K562 (cell line): ENCODE measurements around the gene KCTD4. TPM values are rescaled to one million over a fixed set of nuclear protein-coding genes. Genes with fewer than 3 reads are reported as not detected.

ENCODE experiments used
- CCNT2 ChIP-seq: IDR thresholded peaks from 2 replicates; pipeline ENCODE4 v1.6.1; 2011; ENCODE audit warnings: borderline replicate concordance, low read depth, mild to moderate bottlenecking, moderate library complexity, mixed read lengths, low read length; ENCODE audit not compliant: insufficient read length; ENCODE audit errors: extremely low read depth
- CREB1 ChIP-seq, 2 experiments: sonication (generic) in 1 of 2; formaldehyde crosslinking in 1 of 2; IDR thresholded peaks; 2 replicates each; pipeline versions ENCODE4 v1.6.1 to v1.8.0; 2012 to 2022; ENCODE audit warnings: inconsistent platforms in 1 of 2, mild to moderate bottlenecking in 1 of 2, missing genetic modification reagents in 1 of 2, moderate library complexity in 1 of 2
- EP400 ChIP-seq: fragments of 450-650 bp; IDR thresholded peaks from 2 replicates; pipeline ENCODE4 v1.6.1; 2017; ENCODE audit warnings: antibody characterized with exemption, mild to moderate bottlenecking, moderate library complexity
- MITF ChIP-seq: IDR thresholded peaks from 2 replicates; pipeline ENCODE4 v1.6.1; 2014; ENCODE audit warnings: antibody characterized with exemption
- POLR2AphosphoS2 ChIP-seq: IDR thresholded peaks from 2 replicates; pipeline ENCODE4 v1.6.1; 2012; ENCODE audit warnings: low read length, improper control_type of control experiment
- PYGO2 ChIP-seq: fragments of 450-650 bp; IDR thresholded peaks from 2 replicates; pipeline ENCODE4 v1.6.1; 2016; ENCODE audit warnings: mild to moderate bottlenecking, missing genetic modification characterization, moderate library complexity, missing compliant biosample characterization
- SAP30 ChIP-seq: fragments of 200-600 bp; sonication (generic); IDR thresholded peaks from 2 replicates; pipeline ENCODE4 v1.6.1; 2012; ENCODE audit warnings: borderline replicate concordance, low read depth, mild to moderate bottlenecking, moderate library complexity, low read length, control low read depth, inconsistent platforms; ENCODE audit not compliant: insufficient read depth, poor library complexity, severe bottlenecking
- SIN3A ChIP-seq, 2 experiments: fragments of 150-350 bp in 1 of 2; IDR thresholded peaks; 2 replicates each; pipeline ENCODE4 v1.6.1; 2011 to 2016; ENCODE audit warnings: borderline replicate concordance in 2 of 2, low read depth in 2 of 2, low read length in 2 of 2, mild to moderate bottlenecking in 2 of 2, moderate library complexity in 2 of 2; ENCODE audit not compliant: control insufficient read depth in 1 of 2
- TSHZ1 ChIP-seq: fragments of 250-450 bp; sonication (Bioruptor Pico); IDR thresholded peaks from 2 replicates; pipeline ENCODE4 v1.4.0; 2020; ENCODE audit warnings: mild to moderate bottlenecking, moderate library complexity
- ZNF253 ChIP-seq: fragments of 250-450 bp; sonication (Bioruptor Pico); conservative IDR thresholded peaks from 2 replicates; pipeline ENCODE4 v1.6.1; 2021; ENCODE audit warnings: mild to moderate bottlenecking
- ZNF586 ChIP-seq: fragments of 450-650 bp; formaldehyde crosslinking; conservative IDR thresholded peaks from 2 replicates; pipeline ENCODE4 v1.4.0; 2020; ENCODE audit warnings: mild to moderate bottlenecking, moderate library complexity
- polyA plus RNA-seq, 8 experiments: library from polyadenylated mRNA; depleted of rRNA in 4 of 8; stranded (reverse) in 5 of 8; unstranded in 3 of 8; fragments of >200 nt; fragmentation: Nextera tagmentation in 2 of 8; fragmentation: Illumina TruSeq in 1 of 8; extraction: Ambion mirVana in 2 of 8; extraction: Trizol in 1 of 8; gene quantifications; 2 replicates each; pipeline versions ENCODE4 v1.2.1 to v1.2.3, GENCODE V29; 2011 to 2014; ENCODE audit warnings: inconsistent platforms in 1 of 8, missing spikeins in 1 of 8
- total RNA-seq, 7 experiments: library from RNA; depleted of rRNA in 6 of 7; stranded (reverse); fragments of >200 nt in 6 of 7; fragmentation: Illumina TruSeq in 2 of 7; extraction: Trizol in 2 of 7; gene quantifications; 2 replicates each; pipeline versions ENCODE4 v1.2.1 to v1.2.3, GENCODE V29; 2011 to 2021; ENCODE audit warnings: low replicate concordance in 1 of 7
- TF ChIP-seq, protein P1 (sequence below): sonication (generic); formaldehyde crosslinking; IDR thresholded peaks from 2 replicates; pipeline ENCODE4 v1.8.0; 2022; ENCODE audit warnings: mild to moderate bottlenecking, missing genetic modification reagents
- TF ChIP-seq, protein P2 (sequence below), 3 experiments: fragments of 200-800 bp in 1 of 3; sonication (Bioruptor generic) in 1 of 3; sonication (generic) in 1 of 3; formaldehyde crosslinking in 1 of 3; IDR thresholded peaks; 2 replicates each; pipeline versions ENCODE4 v1.6.1 to v1.8.0; 2016 to 2022; ENCODE audit warnings: mild to moderate bottlenecking in 2 of 3, missing compliant biosample characterization in 2 of 3, missing genetic modification characterization in 2 of 3, missing genetic modification reagents in 1 of 3
- TF ChIP-seq, protein P3 (sequence below): sonication (generic); formaldehyde crosslinking; IDR thresholded peaks from 2 replicates; pipeline ENCODE4 v1.8.0; 2022; ENCODE audit warnings: missing genetic modification reagents, mild to moderate bottlenecking, borderline replicate concordance

Gene KCTD4
- total and polyA plus RNA-seq, 9 of the 15 experiments (the other 6 are each of a cell fraction or from before 2014, with no cell fraction given), result not detected

DNA sequence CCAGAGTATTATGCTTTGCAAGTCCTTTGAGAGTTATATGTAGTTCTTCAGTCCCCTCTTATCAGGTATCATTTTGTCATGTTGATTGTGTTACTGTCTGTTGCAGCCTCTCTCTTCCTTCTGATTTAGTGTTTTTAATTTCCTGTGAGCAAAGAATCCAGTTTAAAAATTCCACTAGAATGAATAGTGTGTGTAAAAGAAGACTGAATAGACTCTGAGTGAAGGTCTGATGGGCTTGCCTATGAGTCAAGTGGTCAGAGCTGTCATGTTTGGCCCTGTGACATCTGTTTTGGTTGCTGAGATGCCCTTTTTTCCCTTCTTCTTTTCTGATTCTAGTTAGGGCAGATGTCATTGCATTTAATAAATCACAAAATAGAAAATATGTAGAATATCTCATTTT is 23.3 kb upstream of the KCTD4 start (continued):
- no peak for TF ChIP-seq POLR2AphosphoS2
- TF ChIP-seq CREB1 (IDR thresholded peaks at IDR 0.05), result no peak
- TF ChIP-seq CREB1 (CRISPR knock-in tag; IDR thresholded peaks at IDR 0.05), result no peak
- TF ChIP-seq SAP30, result no peak
- TF ChIP-seq, protein P1, sequence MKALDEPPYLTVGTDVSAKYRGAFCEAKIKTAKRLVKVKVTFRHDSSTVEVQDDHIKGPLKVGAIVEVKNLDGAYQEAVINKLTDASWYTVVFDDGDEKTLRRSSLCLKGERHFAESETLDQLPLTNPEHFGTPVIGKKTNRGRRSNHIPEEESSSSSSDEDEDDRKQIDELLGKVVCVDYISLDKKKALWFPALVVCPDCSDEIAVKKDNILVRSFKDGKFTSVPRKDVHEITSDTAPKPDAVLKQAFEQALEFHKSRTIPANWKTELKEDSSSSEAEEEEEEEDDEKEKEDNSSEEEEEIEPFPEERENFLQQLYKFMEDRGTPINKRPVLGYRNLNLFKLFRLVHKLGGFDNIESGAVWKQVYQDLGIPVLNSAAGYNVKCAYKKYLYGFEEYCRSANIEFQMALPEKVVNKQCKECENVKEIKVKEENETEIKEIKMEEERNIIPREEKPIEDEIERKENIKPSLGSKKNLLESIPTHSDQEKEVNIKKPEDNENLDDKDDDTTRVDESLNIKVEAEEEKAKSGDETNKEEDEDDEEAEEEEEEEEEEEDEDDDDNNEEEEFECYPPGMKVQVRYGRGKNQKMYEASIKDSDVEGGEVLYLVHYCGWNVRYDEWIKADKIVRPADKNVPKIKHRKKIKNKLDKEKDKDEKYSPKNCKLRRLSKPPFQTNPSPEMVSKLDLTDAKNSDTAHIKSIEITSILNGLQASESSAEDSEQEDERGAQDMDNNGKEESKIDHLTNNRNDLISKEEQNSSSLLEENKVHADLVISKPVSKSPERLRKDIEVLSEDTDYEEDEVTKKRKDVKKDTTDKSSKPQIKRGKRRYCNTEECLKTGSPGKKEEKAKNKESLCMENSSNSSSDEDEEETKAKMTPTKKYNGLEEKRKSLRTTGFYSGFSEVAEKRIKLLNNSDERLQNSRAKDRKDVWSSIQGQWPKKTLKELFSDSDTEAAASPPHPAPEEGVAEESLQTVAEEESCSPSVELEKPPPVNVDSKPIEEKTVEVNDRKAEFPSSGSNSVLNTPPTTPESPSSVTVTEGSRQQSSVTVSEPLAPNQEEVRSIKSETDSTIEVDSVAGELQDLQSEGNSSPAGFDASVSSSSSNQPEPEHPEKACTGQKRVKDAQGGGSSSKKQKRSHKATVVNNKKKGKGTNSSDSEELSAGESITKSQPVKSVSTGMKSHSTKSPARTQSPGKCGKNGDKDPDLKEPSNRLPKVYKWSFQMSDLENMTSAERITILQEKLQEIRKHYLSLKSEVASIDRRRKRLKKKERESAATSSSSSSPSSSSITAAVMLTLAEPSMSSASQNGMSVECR (CRISPR knock-in tag), result no peak
- no peak for TF ChIP-seq CCNT2
- TF ChIP-seq, protein P2, sequence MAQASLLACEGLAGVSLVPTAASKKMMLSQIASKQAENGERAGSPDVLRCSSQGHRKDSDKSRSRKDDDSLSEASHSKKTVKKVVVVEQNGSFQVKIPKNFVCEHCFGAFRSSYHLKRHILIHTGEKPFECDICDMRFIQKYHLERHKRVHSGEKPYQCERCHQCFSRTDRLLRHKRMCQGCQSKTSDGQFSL (CRISPR knock-in tag; IDR thresholded peaks at IDR 0.05), result no peak
- TF ChIP-seq, protein P2 (tag; IDR thresholded peaks at IDR 0.05), result no peak
- TF ChIP-seq TSHZ1, result no peak
- no peak for TF ChIP-seq MITF
- TF ChIP-seq ZNF586 (CRISPR knock-in tag), result no peak
- TF ChIP-seq EP400, result no peak
- TF ChIP-seq, protein P3, sequence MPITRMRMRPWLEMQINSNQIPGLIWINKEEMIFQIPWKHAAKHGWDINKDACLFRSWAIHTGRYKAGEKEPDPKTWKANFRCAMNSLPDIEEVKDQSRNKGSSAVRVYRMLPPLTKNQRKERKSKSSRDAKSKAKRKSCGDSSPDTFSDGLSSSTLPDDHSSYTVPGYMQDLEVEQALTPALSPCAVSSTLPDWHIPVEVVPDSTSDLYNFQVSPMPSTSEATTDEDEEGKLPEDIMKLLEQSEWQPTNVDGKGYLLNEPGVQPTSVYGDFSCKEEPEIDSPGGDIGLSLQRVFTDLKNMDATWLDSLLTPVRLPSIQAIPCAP (CRISPR knock-in tag), result no peak
- no peak for TF ChIP-seq ZNF253 (CRISPR knock-in tag)
- no peak for TF ChIP-seq PYGO2 (tag)
- no peak for TF ChIP-seq SIN3A (IDR thresholded peaks at IDR 0.05; ENCODE audit: borderline replicate concordance in 2 of 2, control insufficient read depth in 1 of 2, low read depth in 2 of 2, low read length in 2 of 2)
